GM18519 (cell line): Measurements from ENCODE around the gene INSR.
"Not testable (repeated sequence)": the region's sequence is repeated elsewhere in the genome, so short reads cannot be mapped to it uniquely, and the experiment has no call there.

Source experiments
- ATAC-seq: cut with Tn5 transposase; IDR thresholded peaks from one replicate; pipeline ENCODE4 v1.9.1; 2021; ENCODE audit warnings: mild to moderate bottlenecking, moderate library complexity; ENCODE audit not compliant: unreplicated experiment, low FRiP score

INSR gene

GRCh38 chr19:7106711-7107657, 187.2 kb downstream of the INSR start:
- ATAC-seq, result no peak

GRCh38 chr19:7104747-7105447, 189.3 kb downstream of the INSR start:
- no peak for ATAC-seq

DNA sequence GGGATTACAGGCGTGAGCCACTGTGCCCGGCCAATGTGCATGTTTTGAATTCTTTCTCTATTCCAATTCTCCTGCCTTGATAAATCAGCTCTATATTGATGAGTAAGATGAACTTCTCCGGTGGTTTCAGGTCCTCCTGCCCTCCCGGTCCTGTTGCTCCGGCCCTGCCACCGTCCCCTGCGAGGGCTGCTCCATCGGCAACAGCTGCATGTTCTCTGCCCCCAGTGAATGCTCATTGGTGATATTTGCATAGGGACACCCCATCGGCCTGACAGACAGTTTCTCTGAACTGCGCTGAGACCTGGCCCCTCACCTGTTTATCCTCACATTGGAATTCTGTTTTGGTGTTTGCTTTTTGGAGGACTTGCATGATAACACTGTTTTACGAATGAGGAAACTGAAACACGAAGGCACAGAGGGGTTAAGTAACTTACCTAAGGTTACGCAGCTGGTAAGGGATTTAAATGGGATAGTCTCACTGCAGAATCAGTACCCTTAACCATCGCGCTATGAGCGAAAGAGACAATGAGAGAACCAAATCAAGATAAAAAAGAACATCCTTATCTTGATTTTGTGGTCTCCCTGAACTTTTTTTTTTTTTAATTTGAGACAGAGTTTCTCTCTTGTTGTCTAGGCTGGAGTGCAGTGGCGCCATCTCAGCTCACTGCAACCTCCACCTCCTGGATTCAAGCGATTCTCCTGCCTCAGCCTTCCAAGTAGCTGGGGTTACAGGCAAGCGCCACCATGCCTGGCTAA, 192.5 kb downstream of the INSR start:
- ATAC-seq, result no peak

DNA sequence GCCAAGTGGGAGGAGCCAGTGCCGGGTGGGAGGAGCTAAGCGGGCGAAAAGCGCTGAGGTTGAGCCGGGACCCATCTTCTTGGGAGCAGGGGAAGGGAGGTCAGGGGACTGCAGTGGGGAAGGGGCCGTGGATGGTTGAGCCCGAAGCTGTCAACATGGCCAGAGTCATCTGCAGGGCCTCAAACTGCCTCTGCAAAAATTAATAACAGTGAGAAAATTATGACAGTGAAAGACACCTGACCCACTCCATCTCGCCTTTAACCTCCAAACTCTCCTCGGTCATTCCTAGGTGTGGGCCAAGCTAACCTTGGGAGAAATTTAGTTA, 194.7 kb downstream of the INSR start:
- no peak for ATAC-seq

DNA sequence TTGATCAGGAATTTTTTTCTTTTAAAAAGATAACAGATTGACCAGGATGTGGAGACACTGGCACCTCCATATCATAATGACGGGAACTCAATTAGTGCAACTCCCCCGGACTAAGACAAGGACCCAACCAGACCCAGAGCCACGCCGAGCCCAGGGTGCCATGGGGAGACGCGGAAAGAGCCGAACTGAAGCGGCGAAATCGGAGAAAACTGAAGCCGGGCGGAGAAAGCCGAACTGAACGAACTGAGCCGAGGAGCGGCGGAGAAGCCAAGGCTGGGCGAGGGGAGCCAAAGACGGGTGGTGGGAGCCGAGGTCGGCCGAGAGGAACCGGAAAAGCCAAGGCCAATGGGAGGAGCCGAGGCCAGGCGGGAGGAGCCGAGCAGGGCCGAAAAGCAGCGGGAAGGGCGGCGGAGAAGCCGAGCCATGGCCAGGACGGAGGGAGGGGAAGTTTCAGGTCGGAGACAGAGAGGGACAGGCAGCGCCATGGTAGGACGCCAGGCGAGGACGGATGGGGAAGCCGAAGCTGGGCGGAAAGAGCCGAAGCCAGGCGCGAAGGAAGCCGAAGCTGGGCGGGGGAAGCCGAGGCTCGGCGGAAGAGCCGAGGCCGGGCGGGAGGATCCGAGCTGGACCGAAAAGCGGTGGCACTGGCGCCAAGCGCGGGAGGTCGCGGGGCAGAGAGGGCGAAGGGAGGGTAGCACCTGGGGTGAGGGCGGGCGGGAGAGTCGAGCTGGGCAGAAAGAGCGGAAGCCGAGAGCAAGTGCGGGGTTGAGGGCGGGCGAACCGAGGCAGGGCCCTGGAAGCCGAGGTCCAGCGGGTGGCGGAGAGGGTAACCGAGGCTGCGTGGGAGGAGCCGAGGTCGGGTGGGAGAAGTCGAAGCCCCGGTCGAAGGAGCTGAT, 195.3 kb downstream of the INSR start:
- peak; percentile 54 for ATAC-seq

DNA sequence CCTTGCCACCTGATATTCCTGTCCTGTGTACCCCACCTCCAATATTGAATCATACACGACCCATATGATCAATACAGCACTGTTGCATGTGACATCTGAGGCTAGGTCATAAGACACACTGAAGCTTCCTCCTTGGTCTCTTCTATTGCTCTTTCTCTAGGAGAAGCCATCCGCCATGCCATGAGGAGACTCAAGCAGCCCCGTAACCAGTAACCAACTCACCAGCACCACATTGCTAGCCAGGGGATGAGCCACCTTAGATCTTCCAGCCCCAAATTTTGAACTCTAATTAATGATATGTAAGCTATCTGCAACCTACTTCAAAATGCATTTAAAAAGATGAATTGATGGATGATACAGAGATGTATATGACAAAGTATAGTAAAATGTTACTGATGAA, 196.1 kb downstream of the INSR start:
- no peak for ATAC-seq

- ATAC-seq, result no peak
These were observed 205.2 kb downstream of the INSR start for GRCh38 chr19:7088999-7089398.

DNA sequence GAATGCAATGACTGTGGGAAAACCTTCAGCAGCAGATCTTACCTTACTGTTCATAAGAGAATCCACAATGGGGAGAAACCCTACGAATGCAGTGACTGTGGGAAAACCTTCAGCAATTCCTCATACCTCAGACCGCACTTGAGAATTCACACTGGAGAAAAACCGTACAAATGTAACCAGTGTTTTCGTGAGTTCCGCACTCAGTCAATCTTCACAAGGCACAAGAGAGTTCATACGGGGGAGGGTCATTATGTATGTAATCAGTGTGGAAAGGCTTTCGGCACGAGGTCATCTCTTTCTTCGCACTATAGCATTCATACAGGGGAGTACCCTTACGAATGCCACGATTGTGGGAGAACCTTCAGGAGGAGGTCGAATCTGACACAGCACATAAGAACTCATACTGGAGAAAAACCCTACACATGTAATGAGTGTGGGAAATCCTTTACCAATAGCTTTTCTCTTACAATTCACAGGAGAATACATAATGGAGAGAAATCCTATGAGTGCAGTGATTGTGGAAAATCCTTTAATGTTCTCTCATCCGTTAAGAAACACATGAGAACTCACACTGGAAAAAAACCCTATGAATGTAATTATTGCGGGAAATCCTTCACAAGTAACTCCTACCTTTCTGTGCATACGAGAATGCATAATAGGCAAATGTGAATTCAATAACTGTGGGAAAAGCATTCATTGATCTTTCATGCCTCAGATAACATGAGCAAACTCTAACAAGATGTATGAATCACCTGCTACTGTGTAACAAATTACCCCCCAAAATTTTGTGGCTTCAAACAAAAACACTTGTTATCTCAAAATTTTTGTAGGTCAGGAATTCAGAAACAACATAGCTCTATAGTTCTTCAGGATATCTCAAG, 210.9 kb downstream of the INSR start:
- no peak for ATAC-seq

- no peak for ATAC-seq
These were observed 216.2 kb downstream of the INSR start for GRCh38 chr19:7078008-7078407.

DNA sequence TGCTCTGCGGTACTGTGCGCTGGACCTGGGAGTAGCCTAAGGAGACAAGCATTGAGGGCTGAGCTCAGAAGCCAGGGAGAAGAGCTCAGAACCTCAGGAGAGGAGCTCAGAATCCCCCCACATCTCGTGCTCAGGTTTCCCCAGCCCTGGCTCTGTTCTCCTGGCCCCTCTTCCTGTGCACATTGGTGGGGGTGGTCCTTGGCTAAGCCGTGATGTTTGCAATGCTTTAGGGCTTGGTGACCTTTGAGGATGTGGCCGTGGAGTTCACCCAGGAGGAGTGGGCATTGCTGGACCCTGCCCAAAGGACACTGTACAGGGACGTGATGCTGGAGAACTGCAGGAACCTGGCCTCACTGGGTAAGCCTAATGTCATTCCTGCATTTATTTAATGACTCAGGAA, 218.1 kb downstream of the INSR start:
- no peak for ATAC-seq

DNA sequence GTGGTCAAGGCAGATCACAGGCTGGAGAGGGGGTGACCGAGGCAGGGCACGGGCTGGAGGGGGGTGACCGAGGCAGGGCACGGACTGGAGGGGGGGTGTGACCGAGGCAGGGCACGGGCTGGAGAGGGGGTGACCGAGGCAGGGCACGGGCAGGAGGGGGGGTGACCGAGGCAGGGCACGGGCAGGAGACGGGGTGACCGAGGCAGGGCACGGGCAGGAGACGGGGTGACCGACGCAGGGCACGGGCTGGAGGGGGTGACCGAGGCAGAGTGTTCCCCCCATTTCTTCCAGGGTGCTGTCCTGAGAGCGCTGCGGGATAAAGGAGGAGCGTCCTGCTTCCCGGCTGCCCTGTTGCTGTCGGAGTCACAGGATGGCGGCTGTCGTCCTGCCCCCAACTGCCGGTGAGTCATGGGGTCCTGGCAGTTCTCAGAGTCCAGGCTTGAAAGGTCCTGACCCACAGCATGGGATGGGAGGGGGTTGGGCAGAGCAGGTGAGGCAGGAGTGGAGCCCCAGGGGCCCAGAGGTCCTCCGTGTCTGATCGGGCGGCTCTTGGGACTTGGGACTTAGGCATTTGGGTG, 219.4 kb downstream of the INSR start:
- ATAC-seq, result no peak

DNA sequence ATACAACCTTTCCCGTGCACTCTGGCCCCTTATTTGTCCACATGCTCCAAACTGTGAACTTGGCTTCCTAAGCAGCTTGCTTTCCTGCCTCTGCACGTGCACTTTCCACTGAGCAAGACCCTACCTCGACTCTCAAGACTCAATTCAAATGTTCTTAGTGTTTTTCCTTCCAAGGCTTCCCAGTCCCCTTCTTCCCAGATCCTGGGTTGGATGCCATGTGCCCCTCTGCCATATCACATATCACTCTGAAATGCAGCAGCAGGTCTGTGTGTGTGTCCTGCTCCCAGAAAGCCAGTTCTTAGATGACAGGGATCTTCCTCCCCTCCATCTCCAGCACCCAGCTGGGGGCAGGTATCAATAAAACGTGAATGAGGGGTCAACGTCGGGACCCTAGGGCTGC, 221.7 kb downstream of the INSR start:
- no peak for ATAC-seq

DNA sequence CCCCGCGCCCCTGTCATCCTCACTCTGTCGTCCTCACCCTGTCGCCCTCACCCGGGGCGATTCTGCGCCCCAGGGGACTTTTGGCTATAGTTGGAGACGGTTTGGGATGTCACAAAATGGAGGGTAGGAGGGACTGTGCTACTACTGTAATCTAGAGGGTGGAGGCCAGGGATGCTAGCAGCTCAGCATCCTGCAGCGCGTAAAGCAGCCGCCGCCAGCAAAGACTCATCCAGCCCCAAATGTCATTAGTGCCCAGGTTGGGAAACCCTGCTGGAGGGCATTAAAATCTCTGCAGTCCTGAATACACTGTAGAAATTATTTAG, 224.3 kb downstream of the INSR start:
- ATAC-seq, result peak; percentile 12

DNA sequence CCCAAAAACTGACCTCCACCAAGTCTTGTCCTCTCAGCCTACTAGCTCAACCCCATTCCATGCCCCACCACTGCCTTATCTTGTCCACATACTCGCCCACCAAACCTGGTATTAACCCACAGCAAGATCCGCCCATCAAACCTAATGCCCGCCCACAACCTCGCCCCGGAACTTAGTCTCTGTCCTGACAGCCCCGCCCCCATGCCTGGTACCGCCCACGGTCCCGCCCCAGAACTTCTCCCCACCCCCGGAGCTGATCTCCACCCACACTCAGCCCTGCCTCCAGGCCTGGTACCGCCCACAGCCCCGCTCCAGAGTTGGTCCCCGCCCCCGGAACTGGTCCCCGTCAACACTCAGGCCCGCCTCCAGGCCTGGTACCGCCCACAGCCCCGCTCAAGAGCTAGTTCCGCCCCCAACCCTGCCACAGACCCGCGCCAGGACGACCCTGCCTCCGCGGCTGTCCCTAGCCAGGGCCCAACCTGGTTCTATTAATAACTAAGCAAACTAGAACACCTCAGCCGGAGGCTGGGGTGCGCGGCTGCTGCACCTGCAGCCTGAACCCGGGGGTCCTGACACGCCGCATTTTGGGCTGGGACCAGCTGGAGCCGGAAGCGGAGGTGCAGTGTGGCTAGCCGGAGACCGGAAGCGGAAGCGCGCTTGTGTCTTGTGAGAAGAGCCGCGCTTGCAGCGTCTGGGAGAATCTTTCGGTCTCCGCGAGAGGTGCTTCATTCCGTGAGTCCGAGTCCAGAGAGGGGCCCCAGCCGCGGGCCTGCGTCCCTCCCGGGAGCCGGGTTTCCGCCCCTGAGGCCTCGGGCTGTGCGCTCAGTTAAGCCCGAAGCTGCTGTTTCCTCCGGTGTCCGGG, 224.9 kb downstream of the INSR start, which contains the start of gene ZNF557:
ZNF557 (plus strand) TSS at position 662 of the 862 bp plus-strand sequence. CDS start 5,372 bp downstream, outside the sequence.
- ATAC-seq, result peak; percentile 66

DNA sequence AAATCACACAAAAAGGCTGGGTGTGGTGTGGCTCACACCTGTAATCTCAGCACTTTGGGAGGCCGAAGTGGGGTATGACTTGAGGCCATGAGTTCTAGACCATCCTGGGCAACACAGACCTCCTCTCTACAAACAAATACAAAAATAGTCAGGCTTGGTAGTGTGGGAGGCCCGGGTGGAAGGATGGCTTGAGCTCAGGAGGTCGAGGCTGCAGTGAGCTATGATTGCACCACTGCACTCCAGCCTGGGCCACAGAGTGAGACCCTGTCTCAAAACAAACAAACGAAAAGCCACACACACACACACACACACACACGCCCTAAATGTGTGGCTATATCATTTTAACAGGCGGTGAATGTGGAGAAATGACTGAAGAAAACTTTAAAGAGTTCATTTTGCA, 225.6 kb downstream of the INSR start:
- no peak for ATAC-seq

DNA sequence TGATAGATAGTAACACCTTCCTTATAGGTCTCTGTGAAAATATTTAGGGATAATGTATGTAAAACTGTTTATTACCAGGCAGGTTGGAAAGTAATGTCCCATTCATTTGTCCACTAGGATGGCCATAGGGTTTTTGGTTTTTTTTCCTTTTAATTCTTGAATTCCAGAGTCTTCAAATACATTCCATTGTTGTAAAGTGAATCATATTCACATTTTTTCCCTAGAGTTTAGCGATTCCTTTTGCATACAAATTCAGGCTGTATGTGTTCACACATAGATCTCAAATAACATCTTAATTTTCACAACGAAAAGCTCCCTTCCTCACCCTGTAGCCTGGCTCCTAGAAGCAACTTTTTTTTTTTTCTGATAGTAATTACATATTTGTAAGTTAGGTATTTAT, 226.5 kb downstream of the INSR start:
- no peak for ATAC-seq

DNA sequence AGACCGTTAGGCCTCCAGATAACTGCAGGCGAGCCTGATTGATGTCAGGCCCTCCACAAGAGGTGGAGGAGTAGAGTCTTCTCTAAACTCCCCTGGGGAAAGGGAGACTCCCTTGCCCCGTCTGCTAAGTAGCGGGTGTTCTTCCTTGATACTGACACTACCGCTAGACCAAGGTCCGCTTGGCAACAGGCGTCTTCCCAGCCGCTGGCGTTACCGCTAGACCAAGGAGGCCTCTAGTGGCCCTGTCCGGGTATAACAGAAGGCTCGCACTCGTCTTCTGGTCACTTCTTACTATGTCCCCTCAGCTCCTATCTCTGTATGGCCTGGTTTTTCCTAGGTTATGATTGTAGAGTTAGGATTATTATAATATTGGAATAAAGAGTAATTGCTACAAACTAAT, 227.1 kb downstream of the INSR start:
- ATAC-seq, result not testable (repeated sequence)
